Naive thymus-derived CD4-positive, alpha-beta T cell (primary cell): Measurements from ENCODE around the gene SHANK3. TPM values are rescaled to one million over a fixed set of nuclear protein-coding genes. Genes with fewer than 3 reads are reported as not detected.

Experiments used
- ATAC-seq: fragments of 150-1000 bp; cut with Tn5 transposase; 2 replicates; pipeline ENCODE4 v1.10.0; 2021; ENCODE audit warnings: mild to moderate bottlenecking, moderate library complexity
- CTCF ChIA-PET: fragments of 350-600 bp; sonication (Branson Sonifier 250); formaldehyde crosslinking; loops from one replicate; lab custom pipeline; 2021; ENCODE audit warnings: antibody characterized with exemption; lab: Charles Lee
- POLR2A ChIA-PET: fragments of 350-600 bp; sonication (Branson Sonifier 250); formaldehyde crosslinking; loops from one replicate; lab custom pipeline; 2021; ENCODE audit warnings: antibody characterized with exemption, inconsistent platforms; lab: Charles Lee
- DNase-seq, 9 donors: peaks; one replicate each; pipeline versions ENCODE4 v3.0.0 to v3.0.0-alpha.2; 2020 to 2022; ENCODE audit warnings: mixed read lengths in 1 of 9
- H3K27ac ChIP-seq: one replicate; pipeline ENCODE4 v1.7.0; 2013; ENCODE audit warnings: mild to moderate bottlenecking, low read depth, low read length, moderate library complexity
- H3K27me3 ChIP-seq, 2 donors: one replicate each; pipeline ENCODE4 v1.7.0; 2013; ENCODE audit warnings: low read length in 2 of 2, mild to moderate bottlenecking in 2 of 2, moderate library complexity in 2 of 2; ENCODE audit not compliant: control insufficient read depth in 2 of 2, insufficient read depth in 2 of 2
- H3K36me3 ChIP-seq, 3 experiments: 1 replicate in 2 of 3; 2 replicates in 1 of 3; pipeline ENCODE4 v1.7.0; 2013; ENCODE audit warnings: low read length in 3 of 3, mild to moderate bottlenecking in 3 of 3, moderate library complexity in 1 of 3; ENCODE audit not compliant: insufficient read depth in 3 of 3, control insufficient read depth in 2 of 3
- H3K4me1 ChIP-seq, 2 donors: one replicate each; pipeline ENCODE4 v1.7.0; 2013; ENCODE audit warnings: low read length in 2 of 2, mild to moderate bottlenecking in 2 of 2, moderate library complexity in 1 of 2; ENCODE audit not compliant: control insufficient read depth in 2 of 2, insufficient read depth in 2 of 2
- H3K4me3 ChIP-seq: 2 replicates; pipeline ENCODE4 v1.7.0; 2013; ENCODE audit warnings: mild to moderate bottlenecking, low read length
- H3K9me3 ChIP-seq, 3 experiments: 1 replicate in 2 of 3; 2 replicates in 1 of 3; pipeline ENCODE4 v1.7.0; 2013; ENCODE audit warnings: low read length in 3 of 3; ENCODE audit not compliant: control insufficient read depth in 2 of 3
- H3K27ac Mint-ChIP-seq, 9 donors: one replicate each; pipeline ENCODE4 v1.8.0; 2020 to 2022; ENCODE audit warnings: mixed read lengths in 9 of 9, mild to moderate bottlenecking in 8 of 9, moderate library complexity in 5 of 9, inconsistent platforms in 2 of 9
- H3K27me3 Mint-ChIP-seq, 5 donors: one replicate each; pipeline ENCODE4 v1.8.0; 2021 to 2022; ENCODE audit warnings: mixed read lengths in 5 of 5, mild to moderate bottlenecking in 1 of 5
- H3K36me3 Mint-ChIP-seq, 5 donors: one replicate each; pipeline ENCODE4 v1.8.0; 2020 to 2022; ENCODE audit warnings: mixed read lengths in 5 of 5, mild to moderate bottlenecking in 3 of 5, inconsistent platforms in 1 of 5
- H3K4me1 Mint-ChIP-seq, 7 donors: one replicate each; pipeline ENCODE4 v1.8.0; 2020 to 2022; ENCODE audit warnings: mixed read lengths in 7 of 7, mild to moderate bottlenecking in 3 of 7, inconsistent platforms in 1 of 7
- H3K4me3 Mint-ChIP-seq, 10 donors: one replicate each; pipeline ENCODE4 v1.8.0; 2020 to 2022; ENCODE audit warnings: mild to moderate bottlenecking in 10 of 10, mixed read lengths in 10 of 10, moderate library complexity in 6 of 10, inconsistent platforms in 2 of 10
- H3K9me3 Mint-ChIP-seq, 11 donors: one replicate each; pipeline ENCODE4 v1.8.0; 2020 to 2022; ENCODE audit warnings: mixed read lengths in 11 of 11, mild to moderate bottlenecking in 4 of 11, inconsistent platforms in 1 of 11, moderate library complexity in 1 of 11
- intact Hi-C, 2 donors: fragments of 100-400 bp; cut with micrococcal nuclease; formaldehyde crosslinking; loops; one replicate each; pipeline ENCODE4 v1.15.1; 2023
- polyA plus RNA-seq, 2 donors: library from polyadenylated mRNA; unstranded; fragments of 300-500 nt; fragmentation: Illumina TruSeq; gene quantifications; one replicate each; pipeline ENCODE4 v1.2.3, GENCODE V29; 2021
- total RNA-seq, 6 experiments: library from RNA in 5 of 6; stranded (reverse) in 5 of 6; gene quantifications; 1 replicate in 5 of 6; 2 replicates in 1 of 6; pipeline ENCODE4 v1.2.3 and lab custom pipeline; 2021 to 2026

SHANK3 gene
- total and polyA plus RNA-seq, 7 experiments from 2014 or later = 0.07 to 0.73 (median 0.16) TPM; not detected in 4

GRCh38 chr22:50708996-50709395 is 36.4 kb downstream of the SHANK3 start:
- Histone ChIP-seq H3K36me3 (no peaks in the 10 kb centered on the region), H3K27me3 (no peaks in the 10 kb centered on the region), H3K4me3 (no peak overlapping the region), H3K27ac (no peak overlapping the region), H3K4me1 (no peaks in the 10 kb centered on the region), H3K9me3 (no peaks in the 10 kb centered on the region)
- Mint-ChIP-seq H3K27me3 (no peaks in the 10 kb centered on the region), H3K27ac (peak overlapping the region in 1 of 9 donors; percentile 36), H3K36me3 (no peaks in the 10 kb centered on the region), H3K4me1 (peaks cover 0 to 1% (median 0%) of the 10 kb centered on the region in 7 donors), H3K9me3 (peaks cover 0 to 2% (median 0%) of the 10 kb centered on the region in 11 donors), H3K4me3 (no peak overlapping the region)
- POLR2A ChIA-PET = no interaction called here
- DNase-seq (no peak), ATAC-seq (no peak)
- CTCF ChIA-PET = no interaction called here
- intact Hi-C loops = no loop called here

- ChIA-PET CTCF (no interaction called here), POLR2A (no interaction called here)
- ATAC-seq (no peak), DNase-seq (no peak)
- Mint-ChIP-seq H3K27ac (peak overlapping the region in 1 of 9 donors; percentile 28), H3K4me1 (peaks cover 0 to 1% (median 0%) of the 10 kb centered on the region in 7 donors), H3K27me3 (no peaks in the 10 kb centered on the region), H3K36me3 (no peaks in the 10 kb centered on the region), H3K4me3 (no peak overlapping the region), H3K9me3 (peaks cover 0 to 2% (median 0%) of the 10 kb centered on the region in 11 donors)
- intact Hi-C loops = no loop called here
- H3K4me3 ChIP-seq = no peak overlapping the region
- H3K4me1 ChIP-seq = no peaks in the 10 kb centered on the region
- H3K9me3 ChIP-seq = no peaks in the 10 kb centered on the region
- H3K27me3 ChIP-seq = no peaks in the 10 kb centered on the region
- no peak overlapping the region for H3K27ac ChIP-seq
- H3K36me3 ChIP-seq = no peaks in the 10 kb centered on the region
These were observed 37.6 kb downstream of the SHANK3 start for GRCh38 chr22:50710221-50710620.

- Histone ChIP-seq H3K9me3 (no peaks in the 10 kb centered on the region), H3K27me3 (no peaks in the 10 kb centered on the region), H3K27ac (no peak overlapping the region), H3K36me3 (no peaks in the 10 kb centered on the region), H3K4me1 (no peaks in the 10 kb centered on the region), H3K4me3 (no peak overlapping the region)
- H3K27ac Mint-ChIP-seq = no peak overlapping the region
- ATAC-seq = no peak
- peaks cover 0 to 2% (median 0%) of the 10 kb centered on the region in 11 donors for H3K9me3 Mint-ChIP-seq
- no peak overlapping the region for H3K4me3 Mint-ChIP-seq
- POLR2A ChIA-PET = no interaction called here
- no peaks in the 10 kb centered on the region for H3K27me3 Mint-ChIP-seq
- H3K36me3 Mint-ChIP-seq = no peaks in the 10 kb centered on the region
- intact Hi-C loops = no loop called here
- CTCF ChIA-PET = no interaction called here
- no peak for DNase-seq
- peaks cover 0 to 1% (median 0%) of the 10 kb centered on the region in 7 donors for H3K4me1 Mint-ChIP-seq
These were observed 38.3 kb downstream of the SHANK3 start for GRCh38 chr22:50710886-50711285.

- ChIA-PET POLR2A (no interaction called here), CTCF (no interaction called here)
- Mint-ChIP-seq H3K27me3 (no peaks in the 10 kb centered on the region), H3K36me3 (no peaks in the 10 kb centered on the region), H3K9me3 (peaks cover 0 to 2% (median 0%) of the 10 kb centered on the region in 11 donors), H3K27ac (no peak overlapping the region), H3K4me1 (peaks cover 0 to 1% (median 0%) of the 10 kb centered on the region in 7 donors), H3K4me3 (no peak overlapping the region)
- H3K4me3 ChIP-seq = no peak overlapping the region
- H3K9me3 ChIP-seq = no peaks in the 10 kb centered on the region
- H3K36me3 ChIP-seq = no peaks in the 10 kb centered on the region
- DNase-seq (no peak), ATAC-seq (no peak)
- H3K27ac ChIP-seq = no peak overlapping the region
- H3K27me3 ChIP-seq = no peaks in the 10 kb centered on the region
- intact Hi-C loops = no loop called here
- no peaks in the 10 kb centered on the region for H3K4me1 ChIP-seq
These were observed 39.1 kb downstream of the SHANK3 start for GRCh38 chr22:50711446-50712340.

- H3K4me1 ChIP-seq = no peaks in the 10 kb centered on the region
- no peak for DNase-seq
- ATAC-seq = no peak
- peaks cover 0 to 1% (median 0%) of the 10 kb centered on the region in 7 donors for H3K4me1 Mint-ChIP-seq
- no peak overlapping the region for H3K4me3 Mint-ChIP-seq
- ChIA-PET CTCF (no interaction called here), POLR2A (no interaction called here)
- no peaks in the 10 kb centered on the region for H3K36me3 Mint-ChIP-seq
- no peak overlapping the region for H3K27ac ChIP-seq
- no peaks in the 10 kb centered on the region for H3K27me3 ChIP-seq
- H3K27me3 Mint-ChIP-seq = no peaks in the 10 kb centered on the region
- H3K4me3 ChIP-seq = no peak overlapping the region
- intact Hi-C loops = no loop called here
- peaks cover 0 to 2% (median 0%) of the 10 kb centered on the region in 11 donors for H3K9me3 Mint-ChIP-seq
- no peaks in the 10 kb centered on the region for H3K36me3 ChIP-seq
- no peak overlapping the region for H3K27ac Mint-ChIP-seq
- no peaks in the 10 kb centered on the region for H3K9me3 ChIP-seq
These were observed 39.9 kb downstream of the SHANK3 start for GRCh38 chr22:50712341-50713007.

- no peaks in the 10 kb centered on the region for H3K4me1 ChIP-seq
- DNase-seq (no peak), ATAC-seq (no peak)
- H3K4me3 Mint-ChIP-seq = no peak overlapping the region
- intact Hi-C loops = no loop called here
- H3K9me3 Mint-ChIP-seq = peaks cover 0 to 2% (median 0%) of the 10 kb centered on the region in 11 donors
- no peak overlapping the region for H3K27ac ChIP-seq
- H3K9me3 ChIP-seq = no peaks in the 10 kb centered on the region
- CTCF ChIA-PET = no interaction called here
- no peaks in the 10 kb centered on the region for H3K36me3 Mint-ChIP-seq
- H3K27me3 ChIP-seq = no peaks in the 10 kb centered on the region
- no peaks in the 10 kb centered on the region for H3K36me3 ChIP-seq
- no peak overlapping the region for H3K4me3 ChIP-seq
- POLR2A ChIA-PET = no interaction called here
- H3K27ac Mint-ChIP-seq = no peak overlapping the region
- no peaks in the 10 kb centered on the region for H3K27me3 Mint-ChIP-seq
- peaks cover 0 to 1% (median 0%) of the 10 kb centered on the region in 7 donors for H3K4me1 Mint-ChIP-seq
These were observed 40.4 kb downstream of the SHANK3 start for GRCh38 chr22:50713008-50713385.
